GM12878 (cell line): Measurements from ENCODE around the gene IPO5. TPM values are rescaled to one million over a fixed set of nuclear protein-coding genes. Genes with fewer than 3 reads are reported as not detected.

Source experiments
- ATAC-seq: fragments of 200-7000 bp; cut with Tn5 transposase; 3 replicates; pipeline ENCODE4 v1.9.1; 2020; ENCODE audit warnings: mild to moderate bottlenecking, moderate library complexity
- BruUV-seq: library from RNA; stranded (reverse); fragments of 400-500 nt; replicated peaks from 2 replicates; lab custom pipeline; 2021; lab: Mats Ljungman, UMichigan
- CTCF ChIA-PET: fragments of 300-600 bp; sonication (Branson Sonifier 250); formaldehyde crosslinking; extraction: SDS; loops from one replicate; lab custom pipeline; 2021; ENCODE audit warnings: inconsistent platforms; lab: Yijun Ruan, JAX
- POLR2A ChIA-PET: fragments of 350-600 bp; formaldehyde crosslinking; extraction: SDS; loops from one replicate; lab custom pipeline; 2021; ENCODE audit warnings: inconsistent platforms; lab: Charles Lee
- RAD21 ChIA-PET: fragments of 300-600 bp; sonication (Branson Sonifier 250); formaldehyde crosslinking; loops from one replicate; lab custom pipeline; 2023; ENCODE audit warnings: antibody characterized with exemption; ENCODE audit not compliant: unreplicated experiment; lab: Charles Lee
- SMC1A ChIA-PET: fragments of 300-600 bp; sonication (Branson Sonifier 250); formaldehyde crosslinking; loops from one replicate; lab custom pipeline; 2023; ENCODE audit not compliant: unreplicated experiment, uncharacterized antibody; lab: Charles Lee
- DNase-seq: peaks from one replicate; pipeline ENCODE4 v3.0.0-alpha.2; 2011; ENCODE audit warnings: low read depth, low spot score
- FAIRE-seq: peaks from 3 replicates; lab custom pipeline; 2011; peaks lifted over from hg19 to GRCh38; lab: Jason Lieb, UNC
- H2AFZ ChIP-seq: 2 replicates; pipeline ENCODE4 v1.6.0; 2011; ENCODE audit warnings: low read depth, low read length, control low read depth; ENCODE audit not compliant: control insufficient read depth
- H3K27ac ChIP-seq: 2 replicates; pipeline ENCODE4 v1.5.1; 2011; ENCODE audit warnings: control low read depth; ENCODE audit not compliant: control insufficient read depth, insufficient read depth
- H3K27me3 ChIP-seq, 2 experiments: replicated peaks in 1 of 2; 2 replicates each; pipeline versions ENCODE4 v1.6.0 to v1.6.1; 2011; ENCODE audit warnings: low read length in 1 of 2; ENCODE audit not compliant: control insufficient read depth in 2 of 2, insufficient read depth in 2 of 2
- H3K36me3 ChIP-seq, 2 experiments: 2 replicates each; pipeline ENCODE4 v1.5.1; 2011; ENCODE audit warnings: low read length in 1 of 2; ENCODE audit not compliant: control insufficient read depth in 2 of 2, insufficient read depth in 2 of 2
- H3K4me1 ChIP-seq: 2 replicates; pipeline ENCODE4 v1.6.1; 2011; ENCODE audit warnings: mild to moderate bottlenecking, low read length, moderate library complexity, mixed read lengths; ENCODE audit not compliant: control insufficient read depth, insufficient read depth
- H3K4me2 ChIP-seq: 2 replicates; pipeline ENCODE4 v1.6.0; 2011; ENCODE audit warnings: control low read depth; ENCODE audit not compliant: control insufficient read depth, insufficient read depth
- H3K4me3 ChIP-seq: fragments of 200-600 bp; sonication (generic); 2 replicates; pipeline ENCODE4 v1.5.1; 2016
- H3K79me2 ChIP-seq: 2 replicates; pipeline ENCODE4 v1.6.0; 2011; ENCODE audit warnings: low read length; ENCODE audit not compliant: control insufficient read depth, insufficient read depth
- H3K9ac ChIP-seq: 2 replicates; pipeline ENCODE4 v1.8.0; 2011; ENCODE audit warnings: low read length, control low read depth, mixed read lengths; ENCODE audit not compliant: control insufficient read depth, insufficient read depth
- H3K9me3 ChIP-seq: replicated peaks from 3 replicates; pipeline ENCODE4 v1.5.1; 2011; ENCODE audit warnings: mild to moderate bottlenecking, low read length; ENCODE audit not compliant: control insufficient read depth, insufficient read depth
- H4K20me1 ChIP-seq: 2 replicates; pipeline ENCODE4 v1.6.0; 2011; ENCODE audit not compliant: control insufficient read depth, insufficient read depth
- ATF7 ChIP-seq: fragments of 450-650 bp; IDR thresholded peaks from 2 replicates; pipeline ENCODE4 v1.6.1; 2016; ENCODE audit warnings: low read depth, mild to moderate bottlenecking
- BCL11A ChIP-seq: IDR thresholded peaks from 2 replicates; pipeline ENCODE4 v1.6.1; 2011; ENCODE audit warnings: low read depth, low read length
- CBX5 ChIP-seq: sonication (generic); IDR thresholded peaks from 2 replicates; pipeline ENCODE4 v1.6.1; 2016; ENCODE audit warnings: low read depth, moderate library complexity, mild to moderate bottlenecking, inconsistent platforms
- CHD4 ChIP-seq: fragments of 200-600 bp; sonication (generic); IDR thresholded peaks from 2 replicates; pipeline ENCODE4 v1.6.1; 2016; ENCODE audit warnings: mild to moderate bottlenecking
- EED ChIP-seq: sonication (generic); IDR thresholded peaks from 2 replicates; pipeline ENCODE4 v1.6.1; 2016; ENCODE audit warnings: antibody characterized with exemption, low read depth
- FOXK2 ChIP-seq: fragments of 450-650 bp; IDR thresholded peaks from 2 replicates; pipeline ENCODE4 v1.6.1; 2017; ENCODE audit warnings: mild to moderate bottlenecking, moderate library complexity
- HDAC6 ChIP-seq: fragments of 200-600 bp; sonication (generic); IDR thresholded peaks from one replicate; pipeline ENCODE4 v1.8.0; 2017; ENCODE audit warnings: antibody characterized with exemption; ENCODE audit not compliant: unreplicated experiment
- LARP7 ChIP-seq: fragments of 450-650 bp; IDR thresholded peaks from 2 replicates; pipeline ENCODE4 v1.6.1; 2017; ENCODE audit warnings: mild to moderate bottlenecking
- MEF2B ChIP-seq: fragments of 450-650 bp; IDR thresholded peaks from 2 replicates; pipeline ENCODE4 v1.6.1; 2018; ENCODE audit warnings: mild to moderate bottlenecking, moderate library complexity; ENCODE audit not compliant: partially characterized antibody, poor library complexity, severe bottlenecking
- MYC ChIP-seq: IDR thresholded peaks from 2 replicates; pipeline ENCODE4 v1.6.1; 2011; ENCODE audit warnings: mild to moderate bottlenecking, low read length, moderate library complexity, inconsistent platforms; ENCODE audit not compliant: insufficient read depth, insufficient replicate concordance, insufficient read length, severe bottlenecking
- NFXL1 ChIP-seq: fragments of 450-650 bp; IDR thresholded peaks from 2 replicates; pipeline ENCODE4 v1.6.1; 2017; ENCODE audit warnings: antibody characterized with exemption, mild to moderate bottlenecking, borderline replicate concordance
- RBBP5 ChIP-seq: fragments of 200-600 bp; sonication (generic); conservative IDR thresholded peaks from 2 replicates; pipeline ENCODE4 v1.6.1; 2016
- RCOR1 ChIP-seq: conservative IDR thresholded peaks from 2 replicates; pipeline ENCODE4 v1.6.1; 2012; ENCODE audit warnings: low read depth, low read length, improper control_type of control experiment
- RUNX3 ChIP-seq: IDR thresholded peaks from 2 replicates; pipeline ENCODE4 v1.6.1; 2012; ENCODE audit warnings: low read length, inconsistent platforms
- SP1 ChIP-seq: IDR thresholded peaks from one replicate; pipeline ENCODE4 v1.6.1; 2011; ENCODE audit warnings: low read depth, low read length
- ZBED1 ChIP-seq: IDR thresholded peaks from 2 replicates; pipeline ENCODE4 v1.6.1; 2016; ENCODE audit warnings: borderline replicate concordance
- ZBTB4 ChIP-seq: fragments of 450-650 bp; formaldehyde crosslinking; IDR thresholded peaks from 2 replicates; pipeline ENCODE4 v1.4.0; 2022; ENCODE audit warnings: mild to moderate bottlenecking, moderate library complexity
- WGBS: methylation state at CpG from one replicate; pipeline ENCODE4 v1.1.6; 2016; ENCODE audit warnings: low lambda C conversion rate; ENCODE audit not compliant: insufficient replicate concordance, insufficient coverage; ENCODE audit errors: missing lambda C conversion rate; 5-methylcytosine and 5-hydroxymethylcytosine counted together
- in situ Hi-C: fragments of 300-500 bp; cut with MboI; formaldehyde crosslinking; loops from 9 replicates; pipeline ENCODE4 v1.14.3; 2018; ENCODE audit warnings: mixed read lengths
- intact Hi-C: fragments of 100-400 bp; cut with micrococcal nuclease; formaldehyde crosslinking; loops from one replicate; pipeline ENCODE4 v1.14.2; 2022; ENCODE audit not compliant: unreplicated experiment
- polyA plus RNA-seq, 11 experiments: library from polyadenylated mRNA; depleted of rRNA in 4 of 11; unstranded in 6 of 11; stranded (reverse) in 5 of 11; fragments of >200 nt; fragmentation: Nextera tagmentation in 4 of 11; fragmentation: Illumina TruSeq in 1 of 11; extraction: Ambion mirVana in 4 of 11; extraction: Trizol in 1 of 11; gene quantifications; 1 replicate in 1 of 11; 2 replicates in 10 of 11; pipeline versions ENCODE4 v1.2.1 to v1.2.3, GENCODE V29; 2011 to 2016; ENCODE audit warnings: inconsistent platforms in 2 of 11, missing spikeins in 2 of 11, low read depth in 1 of 11
- total RNA-seq, 4 experiments: library from RNA; depleted of rRNA in 3 of 4; stranded (reverse); fragments of >200 nt in 3 of 4; fragmentation: Illumina TruSeq in 1 of 4; extraction: Trizol in 1 of 4; gene quantifications; 2 replicates each; pipeline versions ENCODE4 v1.2.1 to v1.2.3, GENCODE V29; 2013 to 2021
- TF ChIP-seq, protein P1 (sequence below): IDR thresholded peaks from 2 replicates; pipeline ENCODE4 v1.6.1; 2012; ENCODE audit warnings: low read depth, low read length, improper control_type of control experiment
- TF ChIP-seq, protein P2 (sequence below): IDR thresholded peaks from 2 replicates; pipeline ENCODE4 v1.6.1; 2012; ENCODE audit warnings: low read depth, low read length, improper control_type of control experiment
- TF ChIP-seq, protein P3 (sequence below): fragments of 450-650 bp; IDR thresholded peaks from 2 replicates; pipeline ENCODE4 v1.6.1; 2014; ENCODE audit warnings: mild to moderate bottlenecking

IPO5 gene
- total and polyA plus RNA-seq, 10 of the 15 experiments (the other 5 are each of a cell fraction or from before 2014, with no cell fraction given): 45.7 to 196 (median 134) TPM

DNA sequence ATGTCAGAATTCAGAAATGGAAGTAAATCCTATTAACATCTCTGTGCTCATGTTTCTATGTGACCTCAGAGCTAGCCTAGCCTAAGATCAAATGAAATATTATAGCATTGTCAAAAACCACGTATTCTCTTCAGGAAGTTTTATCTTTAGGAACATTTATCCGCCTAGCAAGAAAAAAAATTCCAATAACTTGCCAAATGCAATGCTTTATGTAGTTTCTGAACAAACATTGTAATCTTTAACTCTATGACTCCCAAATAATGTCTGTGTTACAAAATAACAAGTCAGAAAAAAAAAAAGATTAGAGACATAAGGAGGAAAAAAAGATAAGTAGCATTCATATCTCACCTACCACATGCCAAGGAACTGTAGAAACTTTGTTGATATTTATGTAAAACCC, 18.4 kb upstream of the IPO5 start:
- Histone ChIP-seq H3K79me2 (no peaks in the 10 kb centered on the region), H3K27me3 (no peaks in the 10 kb centered on the region), H3K36me3 (no peaks in the 10 kb centered on the region), H3K27ac (no peak overlapping the region), H3K9me3 (no peaks in the 10 kb centered on the region), H3K4me1 (no peaks in the 10 kb centered on the region), H3K9ac (no peak overlapping the region), H4K20me1 (no peaks in the 10 kb centered on the region), H3K4me3 (no peak overlapping the region), H3K4me2 (no peak overlapping the region), H2AFZ (no peak overlapping the region)
- in situ Hi-C loops: no loop called here
- ChIA-PET RAD21 (no interaction called here), SMC1A (no interaction called here), POLR2A (no interaction called here), CTCF (no interaction called here)
- TF ChIP-seq MEF2B (no peak), ZBTB4 (CRISPR knock-in tag) (no peak), RUNX3 (no peak), RBBP5 (no peak), ZBED1 (no peak), NFXL1 (no peak), FOXK2 (no peak), MYC (no peak), CHD4 (no peak), SP1 (no peak), ATF7 (no peak), CBX5 (no peak), EED (no peak), RCOR1 (no peak), LARP7 (no peak), HDAC6 (no peak), BCL11A (no peak)
- TF ChIP-seq, protein P1, sequence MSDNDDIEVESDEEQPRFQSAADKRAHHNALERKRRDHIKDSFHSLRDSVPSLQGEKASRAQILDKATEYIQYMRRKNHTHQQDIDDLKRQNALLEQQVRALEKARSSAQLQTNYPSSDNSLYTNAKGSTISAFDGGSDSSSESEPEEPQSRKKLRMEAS: no peak
- TF ChIP-seq, protein P2, sequence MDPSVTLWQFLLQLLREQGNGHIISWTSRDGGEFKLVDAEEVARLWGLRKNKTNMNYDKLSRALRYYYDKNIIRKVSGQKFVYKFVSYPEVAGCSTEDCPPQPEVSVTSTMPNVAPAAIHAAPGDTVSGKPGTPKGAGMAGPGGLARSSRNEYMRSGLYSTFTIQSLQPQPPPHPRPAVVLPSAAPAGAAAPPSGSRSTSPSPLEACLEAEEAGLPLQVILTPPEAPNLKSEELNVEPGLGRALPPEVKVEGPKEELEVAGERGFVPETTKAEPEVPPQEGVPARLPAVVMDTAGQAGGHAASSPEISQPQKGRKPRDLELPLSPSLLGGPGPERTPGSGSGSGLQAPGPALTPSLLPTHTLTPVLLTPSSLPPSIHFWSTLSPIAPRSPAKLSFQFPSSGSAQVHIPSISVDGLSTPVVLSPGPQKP: no peak
- TF ChIP-seq, protein P3, sequence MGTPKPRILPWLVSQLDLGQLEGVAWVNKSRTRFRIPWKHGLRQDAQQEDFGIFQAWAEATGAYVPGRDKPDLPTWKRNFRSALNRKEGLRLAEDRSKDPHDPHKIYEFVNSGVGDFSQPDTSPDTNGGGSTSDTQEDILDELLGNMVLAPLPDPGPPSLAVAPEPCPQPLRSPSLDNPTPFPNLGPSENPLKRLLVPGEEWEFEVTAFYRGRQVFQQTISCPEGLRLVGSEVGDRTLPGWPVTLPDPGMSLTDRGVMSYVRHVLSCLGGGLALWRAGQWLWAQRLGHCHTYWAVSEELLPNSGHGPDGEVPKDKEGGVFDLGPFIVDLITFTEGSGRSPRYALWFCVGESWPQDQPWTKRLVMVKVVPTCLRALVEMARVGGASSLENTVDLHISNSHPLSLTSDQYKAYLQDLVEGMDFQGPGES: no peak
- FAIRE-seq (no peak), ATAC-seq (no peak), DNase-seq (no peak)
- intact Hi-C loops: no loop called here
- no TSS peak for BruUV-seq
- WGBS: 17% methylated on average over 2 of the region's 2 CpGs
